ENCODE measurements around the gene RNF212B.
A peak's percentile ranks its signal among the peaks of the same experiment; 100 is the strongest.
"Not testable (repeated sequence)": the region's sequence is repeated elsewhere in the genome, so short reads cannot be mapped to it uniquely, and the experiment has no call there.

Gene RNF212B, protein sequence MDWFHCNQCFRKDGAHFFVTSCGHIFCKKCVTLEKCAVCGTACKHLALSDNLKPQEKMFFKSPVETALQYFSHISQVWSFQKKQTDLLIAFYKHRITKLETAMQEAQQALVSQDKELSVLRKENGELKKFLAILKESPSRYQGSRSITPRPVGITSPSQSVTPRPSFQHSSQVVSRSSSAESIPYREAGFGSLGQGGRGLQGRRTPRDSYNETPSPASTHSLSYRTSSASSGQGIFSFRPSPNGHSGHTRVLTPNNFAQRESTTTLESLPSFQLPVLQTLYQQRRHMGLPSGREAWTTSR

DNA sequence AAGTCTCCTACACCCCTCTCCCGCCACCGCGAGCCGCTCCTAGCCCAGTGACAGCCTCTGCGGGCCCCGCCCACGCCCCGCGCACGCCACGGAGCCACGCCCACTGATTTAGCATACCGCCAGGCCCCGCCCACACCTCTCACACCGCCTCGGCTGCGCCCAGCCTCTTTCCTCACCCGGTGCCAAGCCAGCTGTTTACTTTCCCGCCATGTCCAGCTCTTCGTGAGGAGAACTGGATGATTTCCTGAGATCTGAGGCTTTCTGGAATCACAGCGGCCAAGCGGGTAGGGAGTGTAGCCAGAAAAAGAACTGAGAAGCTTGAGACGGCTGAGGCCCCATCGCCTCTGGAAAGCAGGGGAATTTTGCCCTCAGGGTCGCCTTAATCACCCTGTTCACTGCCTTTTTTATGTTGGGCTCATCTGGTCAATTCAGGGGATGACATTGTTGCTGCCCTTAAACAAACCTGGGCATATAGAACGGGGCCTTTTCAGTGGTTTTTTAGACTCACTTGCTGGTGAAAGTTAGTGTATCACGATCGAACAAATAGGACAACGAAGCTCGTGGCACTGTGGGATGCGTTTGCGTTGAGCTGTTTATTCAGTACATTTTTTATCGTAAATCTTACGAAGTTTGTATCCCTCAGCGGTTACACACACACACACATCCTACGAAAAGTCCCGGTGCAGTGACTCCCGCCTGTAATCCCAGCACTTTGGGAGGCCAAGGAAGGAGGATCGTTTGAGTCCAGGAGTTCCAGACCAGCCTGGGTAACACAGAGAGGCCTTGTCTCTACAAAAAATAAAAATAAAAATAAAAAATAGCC lies at the start of gene RNF212B:
RNF212B (plus strand) TSS at position 165 of the 823 bp plus-strand sequence. CDS start 2,410 bp downstream, outside the sequence.
- peak within 1 kb of the TSS; percentile 36 for H3K4me3 ChIP-seq (ENCODE audit: low read depth, low read length)
- peak; percentile 27 for DNase-seq (ENCODE audit: low read depth)

DNA sequence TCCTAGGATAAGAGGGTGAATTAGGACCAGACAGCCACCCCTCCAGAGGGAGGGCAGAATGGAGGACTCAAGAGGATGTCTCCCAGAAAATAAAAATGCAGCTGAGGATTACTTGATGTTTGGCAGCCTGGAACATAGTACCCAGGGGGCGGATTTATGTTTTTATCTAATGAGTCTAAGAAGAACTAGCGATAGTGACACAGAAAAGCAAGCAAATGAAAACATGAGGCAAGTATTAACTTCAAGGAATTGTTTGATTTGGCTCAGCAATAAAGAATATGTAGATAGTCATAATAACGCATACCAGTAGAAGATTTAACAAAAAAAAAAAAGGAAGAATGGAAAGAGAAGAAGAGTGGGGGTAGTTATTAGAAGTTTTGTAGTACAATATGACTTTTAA lies 44.3 kb upstream of the RNF212B start:
- DNase-seq (ENCODE audit: low read depth), result no peak
- H3K4me3 ChIP-seq (ENCODE audit: low read depth, low read length), result no peak overlapping the region

DNA sequence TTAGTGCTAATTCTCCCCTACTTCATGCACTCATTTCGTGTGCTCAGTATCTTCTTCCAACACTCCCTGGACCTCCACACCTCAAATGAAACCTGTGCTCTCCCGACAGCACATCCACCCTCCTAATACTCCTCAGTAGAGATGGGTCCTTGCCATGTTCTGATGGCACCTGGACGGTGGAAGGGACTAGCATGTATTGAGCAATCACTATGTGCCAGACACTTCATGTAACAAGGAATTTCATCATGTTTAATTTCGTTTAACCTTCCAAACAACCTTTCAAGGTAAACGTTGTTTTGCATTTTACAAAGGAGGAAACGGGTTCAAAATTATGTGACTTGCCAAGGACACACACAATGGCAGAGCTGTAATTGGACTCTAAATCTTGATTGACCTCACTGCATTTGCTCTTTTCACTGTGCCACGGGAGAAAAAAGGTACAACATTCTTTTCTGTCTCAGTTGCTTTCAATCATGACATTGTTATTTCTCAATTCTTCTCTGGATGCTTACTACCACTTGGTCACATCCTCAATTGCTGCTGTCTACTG lies 42.1 kb upstream of the RNF212B start:
- no peak overlapping the region for H3K4me3 ChIP-seq (ENCODE audit: low read depth, low read length)
- DNase-seq (ENCODE audit: low read depth), result no peak

DNA sequence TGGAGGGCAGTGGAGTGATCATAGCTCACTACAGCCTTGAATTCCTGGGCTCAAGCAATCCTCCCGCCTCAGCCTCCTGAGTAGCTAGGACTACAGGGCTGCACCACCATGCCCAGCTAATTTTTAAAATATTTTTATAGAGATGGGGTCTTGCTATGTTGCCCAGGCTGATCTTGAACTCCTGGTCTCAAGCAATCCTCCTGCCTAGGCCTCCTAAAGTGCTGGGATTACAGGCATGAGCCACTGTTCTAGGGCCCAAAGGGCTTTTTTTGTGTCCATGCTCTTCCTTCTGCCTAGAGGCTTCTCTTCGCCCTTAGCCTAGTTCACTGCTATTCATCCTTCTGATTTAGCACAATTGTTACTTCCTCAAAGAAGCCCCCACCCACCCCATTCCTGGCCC lies 41.2 kb upstream of the RNF212B start:
- not testable (repeated sequence) for DNase-seq (ENCODE audit: low read depth); H3K4me3 ChIP-seq (ENCODE audit: low read depth, low read length)

DNA sequence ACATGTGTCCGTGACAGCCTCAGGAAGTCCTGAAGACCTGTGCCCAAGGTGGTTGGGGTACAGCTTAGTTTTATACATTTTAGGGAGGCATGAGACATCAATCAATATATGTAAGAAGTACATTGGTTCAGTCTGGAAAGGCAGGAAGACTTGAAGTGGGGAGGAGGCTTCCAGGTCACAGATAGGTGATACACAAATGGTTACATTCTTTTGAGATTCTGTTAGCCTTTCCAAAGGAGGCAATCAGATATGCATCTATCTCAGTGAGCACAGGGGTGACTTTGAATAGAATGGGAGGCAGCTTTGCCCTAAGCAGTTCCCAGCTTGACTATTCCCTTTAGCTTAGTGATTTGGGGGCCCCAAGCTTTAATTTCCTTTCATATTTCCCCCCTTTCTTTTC lies 38.6 kb upstream of the RNF212B start:
- H3K4me3 ChIP-seq (ENCODE audit: low read depth, low read length); DNase-seq (ENCODE audit: low read depth): not testable (repeated sequence)

DNA sequence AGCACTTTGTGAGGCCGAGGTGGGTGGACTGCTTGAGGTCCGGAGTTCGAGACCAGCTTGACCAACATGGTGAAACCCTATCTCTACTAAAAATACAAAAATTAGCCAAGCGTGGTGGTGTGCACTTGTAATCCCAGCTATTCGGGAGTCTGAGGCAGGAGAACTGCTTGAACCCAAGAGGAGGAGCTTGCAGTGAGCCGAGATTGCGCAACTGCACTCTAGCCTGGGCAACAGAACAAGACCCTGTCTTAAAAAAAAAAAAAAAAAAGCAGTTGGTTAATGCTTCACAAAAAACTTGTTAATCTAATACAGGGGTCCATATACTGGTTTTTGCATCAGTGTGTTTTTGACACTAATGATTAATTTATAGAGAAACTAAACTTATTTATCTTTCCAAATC lies 35.7 kb upstream of the RNF212B start:
- DNase-seq (ENCODE audit: low read depth), result no peak
- H3K4me3 ChIP-seq (ENCODE audit: low read depth, low read length), result no peak overlapping the region

DNA sequence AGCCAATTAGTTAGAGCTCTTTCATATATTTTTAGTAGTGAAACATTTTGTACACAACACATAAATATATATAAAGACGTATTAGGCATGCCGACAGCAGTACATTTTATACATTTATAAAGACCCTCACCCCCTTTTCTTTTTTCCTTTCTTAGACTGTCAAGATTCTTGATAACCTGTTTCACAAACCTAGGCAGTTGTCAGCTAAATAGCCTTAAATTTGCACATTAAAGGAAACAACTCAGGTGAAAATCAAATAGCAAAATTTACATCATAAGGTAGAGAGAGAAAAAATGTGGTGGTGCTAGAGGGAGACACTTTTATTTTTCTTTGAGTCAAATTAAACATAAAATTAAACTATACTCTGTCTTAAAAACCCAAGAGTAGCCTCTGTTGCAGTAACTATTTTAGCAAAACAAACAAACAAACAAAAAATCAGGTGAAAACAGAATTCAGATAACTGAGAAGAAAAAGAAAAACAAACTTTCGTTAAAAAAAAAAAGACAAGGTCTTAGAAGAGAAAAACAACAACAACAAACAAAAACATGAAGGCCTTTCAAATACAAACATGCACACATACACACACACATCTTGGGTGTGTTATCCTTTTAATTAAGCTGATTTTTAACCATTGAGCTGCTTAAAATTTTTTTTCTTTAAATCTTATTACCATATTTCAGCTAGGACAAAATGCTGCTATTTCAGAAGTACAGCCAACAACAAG lies 31.2 kb upstream of the RNF212B start:
- H3K4me3 ChIP-seq (ENCODE audit: low read depth, low read length), result no peak overlapping the region
- no peak for DNase-seq (ENCODE audit: low read depth)

DNA sequence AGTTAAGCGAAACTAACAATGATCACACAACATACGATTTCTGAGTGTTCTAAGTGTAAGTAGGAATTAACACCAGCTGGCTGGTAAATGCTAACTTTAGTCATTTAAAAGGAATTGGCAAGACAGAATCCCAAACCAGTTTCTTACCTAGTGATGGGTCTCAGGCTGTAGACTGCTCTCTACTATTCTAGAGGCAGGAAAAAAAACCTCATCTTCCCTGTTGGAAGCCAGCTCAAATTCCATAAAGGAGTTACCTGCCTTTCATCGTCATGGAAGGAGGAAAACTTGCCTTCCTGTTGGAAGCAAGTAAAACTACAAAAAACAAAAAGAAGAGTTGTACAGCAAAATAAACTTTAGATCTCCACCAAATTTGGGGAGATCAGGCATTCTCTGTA lies 30.6 kb upstream of the RNF212B start:
- no peak for DNase-seq (ENCODE audit: low read depth)
- no peak overlapping the region for H3K4me3 ChIP-seq (ENCODE audit: low read depth, low read length)

DNA sequence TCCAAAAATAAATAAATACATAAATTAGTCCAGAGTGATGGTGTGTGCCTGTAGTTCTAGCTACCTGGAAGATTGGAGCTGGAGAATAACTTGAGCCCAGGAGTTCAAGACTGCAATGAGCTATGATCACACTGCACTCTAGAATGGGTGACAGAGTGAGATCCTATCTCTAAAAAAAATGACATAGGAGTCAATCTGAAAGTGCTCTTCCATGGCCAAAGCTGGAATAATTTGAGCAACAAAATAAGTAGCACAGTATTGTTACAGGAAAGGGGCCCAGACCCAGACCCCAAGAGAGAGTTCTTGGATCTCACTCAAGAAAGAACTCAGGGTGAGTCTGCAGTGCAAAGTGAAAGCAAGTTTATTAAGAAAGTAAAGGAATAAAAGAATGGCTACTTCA lies 29.4 kb upstream of the RNF212B start:
- no peak overlapping the region for H3K4me3 ChIP-seq (ENCODE audit: low read depth, low read length)
- no peak for DNase-seq (ENCODE audit: low read depth)

DNA sequence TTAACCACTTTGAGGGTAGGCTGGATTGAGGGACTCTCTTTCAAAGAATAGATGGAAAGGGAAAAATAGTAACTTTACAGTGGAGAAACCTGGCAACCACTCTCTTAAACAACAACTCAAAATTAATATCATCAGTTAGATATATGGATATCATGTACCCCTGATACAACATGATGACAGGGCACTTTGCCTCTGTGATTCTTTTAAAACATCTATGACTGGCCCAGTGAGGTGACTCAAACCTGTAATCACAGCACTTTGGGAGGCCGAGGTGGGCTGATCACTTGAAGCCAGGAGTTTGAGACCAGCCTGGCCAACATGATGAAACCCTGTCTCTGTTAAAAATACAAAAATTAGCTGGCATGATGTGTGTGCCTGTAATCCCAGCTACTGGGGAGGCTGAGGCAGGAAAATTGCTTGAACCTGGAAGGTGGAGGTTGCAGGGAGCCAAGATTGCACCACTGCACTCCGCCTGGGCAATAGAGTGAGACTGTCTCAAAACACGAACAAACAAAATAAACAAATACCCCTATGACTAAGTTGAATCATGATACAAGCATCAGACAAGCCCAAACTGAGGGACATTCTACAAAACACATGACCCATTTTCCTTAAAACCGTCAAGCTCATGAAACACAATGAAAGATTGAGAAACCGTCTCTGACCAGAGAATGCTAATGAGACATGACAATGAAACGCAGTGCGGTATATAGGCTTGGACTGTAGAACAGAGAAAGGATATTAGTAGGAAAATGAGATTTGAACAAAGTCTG lies 27.9 kb upstream of the RNF212B start:
- H3K4me3 ChIP-seq (ENCODE audit: low read depth, low read length), result no peak overlapping the region
- peak; percentile 4 for DNase-seq (ENCODE audit: low read depth)

DNA sequence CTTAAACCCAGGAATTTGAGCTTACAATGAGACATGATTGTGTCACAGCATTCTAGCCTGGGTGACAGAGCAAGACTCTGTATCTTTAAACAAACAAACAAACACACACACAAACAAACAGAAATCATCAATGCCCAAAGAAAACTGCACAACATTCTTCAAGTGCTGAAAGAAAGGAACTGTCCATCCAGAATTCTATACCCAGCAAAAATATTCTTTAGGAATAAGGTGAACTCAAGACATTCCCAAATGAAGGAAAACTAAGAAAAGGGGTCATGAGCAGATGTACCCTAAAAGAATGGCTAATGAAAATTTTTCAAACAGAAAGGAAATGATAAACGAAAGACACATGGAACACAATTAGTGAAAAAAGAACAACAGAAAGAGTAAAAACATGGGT lies 22.3 kb upstream of the RNF212B start:
- no peak overlapping the region for H3K4me3 ChIP-seq (ENCODE audit: low read depth, low read length)
- DNase-seq (ENCODE audit: low read depth), result no peak

DNA sequence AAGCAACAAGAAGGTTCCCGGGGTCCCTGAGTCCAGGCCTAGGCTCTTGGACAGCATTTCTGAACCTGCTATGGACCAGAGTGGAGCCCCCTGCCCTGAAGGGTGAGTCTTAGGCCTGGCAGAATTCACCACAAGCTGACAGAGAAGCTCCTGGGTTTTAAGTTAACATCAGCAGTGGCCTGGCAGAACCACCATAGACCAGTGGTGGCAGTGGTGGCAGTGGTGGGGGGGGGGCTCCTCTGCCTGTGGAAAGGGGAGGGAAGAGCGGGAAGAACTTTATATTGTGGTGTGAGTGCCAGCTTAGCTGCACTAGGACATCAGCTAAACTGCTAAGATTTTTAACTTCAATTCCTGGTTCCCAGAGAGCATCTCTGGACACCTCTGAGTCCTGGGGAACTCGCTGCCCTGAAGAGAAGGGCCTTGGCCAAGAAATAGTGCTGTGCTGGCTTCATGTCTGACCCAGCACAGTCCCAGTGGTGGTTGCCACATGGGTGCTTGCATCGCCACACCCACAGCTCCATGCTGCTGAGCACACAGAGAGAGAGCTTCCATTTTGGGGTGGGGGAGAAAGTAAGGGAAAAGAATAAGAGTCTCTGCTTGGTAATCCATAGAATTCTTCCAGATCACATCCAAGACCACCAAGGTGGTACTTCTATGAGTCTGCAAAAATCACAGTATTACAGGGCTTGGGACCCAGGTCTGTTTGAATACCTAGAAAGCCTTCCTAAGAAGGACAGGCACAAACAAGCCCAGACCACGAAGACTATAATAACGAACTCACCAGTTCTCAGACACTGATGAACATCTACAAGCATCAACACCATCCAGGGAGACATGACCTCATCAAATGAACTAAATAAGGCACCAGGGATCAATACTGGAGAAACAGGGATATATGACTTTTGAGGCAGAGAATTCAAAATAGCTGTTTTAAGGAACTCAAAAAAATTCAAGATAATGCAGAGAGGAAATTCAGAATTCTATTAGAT lies 20.4 kb upstream of the RNF212B start:
- DNase-seq (ENCODE audit: low read depth), result no peak
- H3K4me3 ChIP-seq (ENCODE audit: low read depth, low read length), result no peak overlapping the region

DNA sequence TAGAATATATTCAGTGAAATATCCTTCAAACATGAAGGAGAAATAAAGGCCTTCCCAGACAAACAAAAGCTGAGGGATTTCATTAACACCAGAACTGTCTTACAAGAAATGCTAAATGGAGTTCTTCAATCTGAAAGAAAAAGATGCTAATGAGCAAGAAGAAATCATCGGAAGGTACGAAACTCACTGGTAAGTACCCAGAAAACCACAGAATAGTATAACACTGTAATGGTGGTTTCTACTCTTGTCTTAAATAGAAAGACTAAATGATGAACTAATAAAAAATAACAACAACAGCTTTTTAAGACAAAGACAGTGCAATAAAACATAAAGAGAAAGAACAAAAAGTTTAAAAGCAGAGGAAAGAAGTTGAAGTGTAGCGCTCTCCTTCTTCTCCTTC lies 18.7 kb upstream of the RNF212B start:
- DNase-seq (ENCODE audit: low read depth), result no peak
- no peak overlapping the region for H3K4me3 ChIP-seq (ENCODE audit: low read depth, low read length)

DNA sequence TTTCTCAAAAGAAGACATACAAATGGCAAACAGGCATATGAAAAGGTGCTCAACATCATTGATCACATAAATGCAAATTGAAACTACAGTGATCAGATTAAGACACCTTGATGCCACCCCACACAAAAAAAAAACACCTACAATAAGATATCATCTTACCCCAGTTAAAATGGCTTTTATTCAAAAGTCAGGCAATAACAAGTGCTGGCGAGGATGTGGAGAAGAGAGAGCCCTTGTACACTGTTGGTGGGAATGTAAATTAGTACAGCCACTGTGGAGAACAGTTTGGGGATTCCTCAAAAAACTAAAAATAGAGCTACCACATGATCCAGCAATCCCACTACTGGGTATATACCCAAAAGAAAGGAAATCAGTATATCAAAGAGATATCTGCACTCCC lies 12.8 kb upstream of the RNF212B start:
- H3K4me3 ChIP-seq (ENCODE audit: low read depth, low read length); DNase-seq (ENCODE audit: low read depth): not testable (repeated sequence)

DNA sequence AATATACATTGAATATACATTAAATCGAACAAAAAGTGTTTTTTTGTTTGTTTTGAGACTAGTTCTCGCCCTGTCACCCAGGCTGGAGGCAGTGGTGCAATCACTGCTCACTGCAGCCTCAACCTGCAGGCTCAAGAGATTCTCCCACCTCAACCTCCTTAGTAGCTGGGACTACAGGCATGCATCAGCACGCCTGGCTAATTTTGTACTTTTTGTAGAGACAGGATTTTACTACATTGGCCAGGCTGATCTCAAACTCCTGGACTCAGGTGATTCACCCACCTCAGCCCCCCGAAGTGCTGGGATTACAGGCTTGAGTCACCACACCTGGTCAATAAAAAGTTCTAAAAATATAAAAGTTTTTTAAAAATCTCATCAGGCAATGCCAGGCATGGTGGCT lies 10.2 kb upstream of the RNF212B start:
- DNase-seq (ENCODE audit: low read depth), result no peak
- H3K4me3 ChIP-seq (ENCODE audit: low read depth, low read length), result no peak overlapping the region

DNA sequence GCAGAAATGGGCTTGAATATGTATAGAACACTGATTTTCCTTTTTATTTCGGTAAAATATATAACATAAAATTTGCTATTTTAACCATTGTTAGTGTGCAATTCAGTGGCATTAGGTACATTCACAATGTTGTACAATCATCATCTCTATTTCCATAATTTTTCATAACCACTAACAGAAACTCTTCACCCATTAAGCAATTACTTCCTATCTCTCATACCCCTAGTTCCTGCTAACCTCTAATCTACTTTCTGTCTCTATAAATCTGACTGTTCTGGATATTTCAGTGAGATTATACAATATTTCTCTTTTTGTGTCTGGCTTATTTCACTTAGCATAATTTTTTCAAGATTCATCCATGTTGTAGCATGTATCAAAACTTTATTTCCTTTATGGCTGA lies 8.9 kb upstream of the RNF212B start:
- no peak overlapping the region for H3K4me3 ChIP-seq (ENCODE audit: low read depth, low read length)
- no peak for DNase-seq (ENCODE audit: low read depth)

DNA sequence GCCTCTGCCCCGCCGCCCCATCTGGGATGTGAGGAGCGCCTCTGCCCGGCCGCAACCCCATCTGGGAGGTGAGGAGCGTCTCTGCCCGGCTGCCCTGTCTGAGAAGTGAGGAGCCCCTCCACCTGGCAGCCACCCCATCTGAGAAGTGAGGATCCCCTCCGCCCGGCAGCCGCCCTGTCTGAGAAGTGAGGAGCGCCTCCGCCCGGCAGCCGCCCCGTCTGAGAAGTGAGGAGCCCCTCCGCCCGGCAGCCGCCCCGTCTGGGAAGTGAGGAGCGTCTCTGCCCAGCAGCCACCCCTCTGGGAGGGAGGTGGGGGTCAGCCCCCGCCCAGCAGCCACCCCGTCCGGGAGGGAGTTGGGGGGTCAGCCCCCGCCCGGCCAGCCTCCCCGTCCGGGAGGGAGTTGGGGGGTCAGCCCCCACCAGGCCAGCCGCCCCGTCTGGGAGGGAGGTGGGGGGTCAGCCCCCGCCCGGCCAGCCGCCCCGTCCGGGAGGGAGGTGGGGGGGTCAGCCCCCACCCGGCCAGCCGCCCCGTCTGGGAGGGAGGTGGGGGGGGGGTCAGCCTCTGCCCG lies 5.4 kb upstream of the RNF212B start:
- not testable (repeated sequence) for DNase-seq (ENCODE audit: low read depth); H3K4me3 ChIP-seq (ENCODE audit: low read depth, low read length)

DNA sequence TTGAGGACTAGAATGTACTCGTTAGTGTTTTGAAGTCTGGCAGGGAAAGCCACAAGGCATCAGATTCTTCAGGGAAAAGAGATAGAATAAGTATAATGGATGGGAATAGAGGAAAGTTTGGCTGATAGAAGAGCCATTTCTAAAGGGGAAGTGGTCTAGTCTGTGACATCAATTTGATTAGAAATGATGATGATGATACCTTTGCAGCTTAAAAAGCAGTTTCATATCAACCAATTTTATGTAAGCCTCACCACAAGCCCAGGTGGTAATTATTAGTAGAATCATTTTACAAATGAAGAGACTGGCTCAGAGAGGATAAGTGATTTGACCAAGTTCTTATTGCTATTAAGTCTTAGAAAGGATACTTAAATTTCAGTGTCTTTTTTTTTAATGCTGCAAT lies 2.9 kb downstream of the RNF212B start:
- no peak overlapping the region for H3K4me3 ChIP-seq (ENCODE audit: low read depth, low read length)
- no peak for DNase-seq (ENCODE audit: low read depth)
